HG03565 (cell line): ENCODE results near the gene ATG5.
"Not testable (repeated sequence)": the region's sequence is repeated elsewhere in the genome, so short reads cannot be mapped to it uniquely, and the experiment has no call there.

Experiments used
- ATAC-seq: cut with Tn5 transposase; IDR thresholded peaks from one replicate; pipeline ENCODE4 v1.9.1; 2021; ENCODE audit warnings: mild to moderate bottlenecking, moderate library complexity; ENCODE audit not compliant: unreplicated experiment

ATG5 gene

GRCh38 chr6:106160189-106160588 lies 165.4 kb downstream of the ATG5 start:
- no peak for ATAC-seq

GRCh38 chr6:106159531-106159940 lies 166.0 kb downstream of the ATG5 start:
- no peak for ATAC-seq

GRCh38 chr6:106158816-106159215 lies 166.7 kb downstream of the ATG5 start:
- no peak for ATAC-seq

GRCh38 chr6:106156863-106157262 lies 168.7 kb downstream of the ATG5 start:
- no peak for ATAC-seq

GRCh38 chr6:106156413-106156812 lies 169.1 kb downstream of the ATG5 start:
- ATAC-seq: no peak

GRCh38 chr6:106155219-106155830 lies 170.2 kb downstream of the ATG5 start:
- no peak for ATAC-seq

GRCh38 chr6:106154326-106154725 lies 171.2 kb downstream of the ATG5 start:
- ATAC-seq: no peak

GRCh38 chr6:106152952-106153351 lies 172.6 kb downstream of the ATG5 start:
- ATAC-seq: no peak

GRCh38 chr6:106152476-106152875 lies 173.1 kb downstream of the ATG5 start:
- not testable (repeated sequence) for ATAC-seq

- no peak for ATAC-seq
Measured at GRCh38 chr6:106149472-106150069, 176.0 kb downstream of the ATG5 start.

GRCh38 chr6:106147476-106147875 lies 178.1 kb downstream of the ATG5 start:
- ATAC-seq: no peak

- peak; percentile 41 for ATAC-seq
Measured at GRCh38 chr6:106146852-106147351, 178.7 kb downstream of the ATG5 start.

GRCh38 chr6:106145741-106146227 lies 179.8 kb downstream of the ATG5 start:
- ATAC-seq: no peak

- no peak for ATAC-seq
Measured at GRCh38 chr6:106145144-106145543, 180.4 kb downstream of the ATG5 start.

GRCh38 chr6:106143665-106144064 lies 181.9 kb downstream of the ATG5 start:
- ATAC-seq: no peak

GRCh38 chr6:106142876-106143431 lies 182.6 kb downstream of the ATG5 start:
- ATAC-seq: no peak

GRCh38 chr6:106141441-106142237 lies 183.9 kb downstream of the ATG5 start:
- peak; percentile 72 for ATAC-seq

- ATAC-seq: no peak
Measured at GRCh38 chr6:106138151-106138550, 187.4 kb downstream of the ATG5 start.

GRCh38 chr6:106136845-106137244 lies 188.7 kb downstream of the ATG5 start:
- ATAC-seq: no peak

GRCh38 chr6:106135911-106136571 lies 189.5 kb downstream of the ATG5 start:
- ATAC-seq: no peak
